ENCODE data around the gene PRPF19. TPM values are rescaled to one million over a fixed set of nuclear protein-coding genes. Genes with fewer than 3 reads are reported as not detected.

The PRPF19 gene
- total RNA-seq, 1 donor from 2014 or later, result 111 TPM

DNA sequence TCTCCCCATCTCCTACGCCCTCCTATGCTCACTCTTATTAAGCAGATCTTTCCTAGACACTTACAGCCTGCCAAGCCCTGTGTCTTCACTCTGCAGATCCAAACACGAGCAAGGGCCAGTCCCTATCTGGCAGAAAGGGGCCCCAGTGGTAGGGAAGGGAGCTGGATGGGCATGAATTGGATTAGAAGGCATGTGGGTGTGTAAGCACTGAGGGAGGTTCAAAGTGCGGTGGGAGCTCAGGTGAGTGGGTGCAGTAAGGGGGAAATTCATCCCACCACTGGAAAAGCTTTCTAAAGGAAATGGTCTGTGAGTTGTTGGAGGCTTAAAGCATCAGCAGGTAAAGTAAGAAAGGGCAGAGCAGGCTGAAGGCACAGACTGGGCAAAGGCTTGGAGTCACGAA, 23.4 kb upstream of the PRPF19 start:
- no peak overlapping the region for H3K4me3 Mint-ChIP-seq (ENCODE audit: low read depth)
- H3K9me3 Mint-ChIP-seq (ENCODE audit: low read depth), result no peaks in the 10 kb centered on the region
- H3K36me3 Mint-ChIP-seq (ENCODE audit: insufficient read depth), result peaks cover 14% of the 10 kb centered on the region
- TF ChIP-seq, protein P1, sequence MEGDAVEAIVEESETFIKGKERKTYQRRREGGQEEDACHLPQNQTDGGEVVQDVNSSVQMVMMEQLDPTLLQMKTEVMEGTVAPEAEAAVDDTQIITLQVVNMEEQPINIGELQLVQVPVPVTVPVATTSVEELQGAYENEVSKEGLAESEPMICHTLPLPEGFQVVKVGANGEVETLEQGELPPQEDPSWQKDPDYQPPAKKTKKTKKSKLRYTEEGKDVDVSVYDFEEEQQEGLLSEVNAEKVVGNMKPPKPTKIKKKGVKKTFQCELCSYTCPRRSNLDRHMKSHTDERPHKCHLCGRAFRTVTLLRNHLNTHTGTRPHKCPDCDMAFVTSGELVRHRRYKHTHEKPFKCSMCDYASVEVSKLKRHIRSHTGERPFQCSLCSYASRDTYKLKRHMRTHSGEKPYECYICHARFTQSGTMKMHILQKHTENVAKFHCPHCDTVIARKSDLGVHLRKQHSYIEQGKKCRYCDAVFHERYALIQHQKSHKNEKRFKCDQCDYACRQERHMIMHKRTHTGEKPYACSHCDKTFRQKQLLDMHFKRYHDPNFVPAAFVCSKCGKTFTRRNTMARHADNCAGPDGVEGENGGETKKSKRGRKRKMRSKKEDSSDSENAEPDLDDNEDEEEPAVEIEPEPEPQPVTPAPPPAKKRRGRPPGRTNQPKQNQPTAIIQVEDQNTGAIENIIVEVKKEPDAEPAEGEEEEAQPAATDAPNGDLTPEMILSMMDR (IDR thresholded peaks at IDR 0.05; ENCODE audit: unreplicated experiment), result no peak
- no peaks in the 10 kb centered on the region for H3K27me3 Mint-ChIP-seq
- DNase-seq (ENCODE audit: low spot score, unreplicated experiment), result no peak
- H3K27ac Mint-ChIP-seq, result no peak overlapping the region
- peaks cover 10% of the 10 kb centered on the region for H3K4me1 Mint-ChIP-seq (ENCODE audit: low read depth)

- Mint-ChIP-seq H3K4me1 (ENCODE audit: low read depth) (peaks cover 13% of the 10 kb centered on the region), H3K27me3 (no peaks in the 10 kb centered on the region), H3K9me3 (ENCODE audit: low read depth) (no peaks in the 10 kb centered on the region), H3K36me3 (ENCODE audit: insufficient read depth) (peaks cover 10% of the 10 kb centered on the region), H3K4me3 (ENCODE audit: low read depth) (no peak overlapping the region), H3K27ac (no peak overlapping the region)
- no peak for DNase-seq (ENCODE audit: low spot score, unreplicated experiment)
- TF ChIP-seq, protein P1 (IDR thresholded peaks at IDR 0.05; ENCODE audit: unreplicated experiment), result no peak
Observed at GRCh38 chr11:60928563-60929001, 22.2 kb upstream of the PRPF19 start.

DNA sequence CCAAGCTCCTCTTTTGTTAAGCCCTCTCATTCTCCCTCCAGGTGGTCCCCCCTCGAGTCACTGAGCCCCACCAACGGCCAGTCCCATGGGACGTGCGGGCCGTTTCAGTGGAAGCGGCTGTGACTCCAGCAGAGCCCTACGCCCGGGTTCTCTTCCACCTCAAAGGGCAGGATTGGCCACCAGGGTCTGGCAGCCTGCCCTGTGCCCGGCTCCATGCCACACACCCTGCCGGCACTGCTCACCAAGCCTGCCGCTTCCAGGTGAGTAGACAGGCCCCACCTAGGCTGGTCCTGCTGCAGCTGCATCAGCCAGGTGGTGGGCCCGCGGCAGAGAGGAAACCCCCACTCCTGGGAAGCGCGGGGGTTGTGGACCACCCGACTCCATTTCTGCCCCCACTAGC, 21.2 kb upstream of the PRPF19 start:
- H3K27me3 Mint-ChIP-seq, result no peaks in the 10 kb centered on the region
- no peak for DNase-seq (ENCODE audit: low spot score, unreplicated experiment)
- no peaks in the 10 kb centered on the region for H3K9me3 Mint-ChIP-seq (ENCODE audit: low read depth)
- H3K4me3 Mint-ChIP-seq (ENCODE audit: low read depth), result no peak overlapping the region
- H3K4me1 Mint-ChIP-seq (ENCODE audit: low read depth), result peaks cover 13% of the 10 kb centered on the region
- H3K36me3 Mint-ChIP-seq (ENCODE audit: insufficient read depth), result peaks cover 11% of the 10 kb centered on the region
- no peak overlapping the region for H3K27ac Mint-ChIP-seq
- TF ChIP-seq, protein P1 (IDR thresholded peaks at IDR 0.05; ENCODE audit: unreplicated experiment), result no peak

DNA sequence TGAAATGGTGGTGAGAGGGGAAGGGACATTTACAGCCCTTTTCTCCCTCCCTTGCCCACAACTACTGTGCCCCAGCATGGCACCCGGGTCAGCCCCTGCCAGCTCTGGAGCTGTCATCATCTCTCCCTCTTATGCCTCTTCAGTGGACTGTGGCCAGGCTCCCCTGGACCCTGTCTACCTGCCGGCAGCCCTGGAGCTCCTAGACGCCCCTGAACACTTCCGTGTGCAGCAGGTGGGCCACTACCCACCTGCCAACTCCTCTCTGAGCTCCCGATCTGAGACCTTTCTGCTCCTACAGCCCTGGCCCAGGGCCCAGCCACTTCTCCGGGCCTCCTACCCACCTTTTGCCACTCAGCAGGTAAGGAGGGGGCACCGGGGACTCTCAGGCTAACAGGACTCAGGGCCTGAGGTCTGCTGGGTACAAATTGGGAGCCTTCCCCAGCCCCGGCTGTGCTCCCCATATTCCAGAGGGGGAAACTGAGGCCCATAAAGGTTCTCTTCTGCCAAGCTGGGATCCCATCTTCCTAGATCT, 20.7 kb upstream of the PRPF19 start:
- DNase-seq (ENCODE audit: low spot score, unreplicated experiment), result no peak
- TF ChIP-seq, protein P1 (IDR thresholded peaks at IDR 0.05; ENCODE audit: unreplicated experiment), result no peak
- H3K27me3 Mint-ChIP-seq, result no peaks in the 10 kb centered on the region
- H3K4me1 Mint-ChIP-seq (ENCODE audit: low read depth), result peaks cover 13% of the 10 kb centered on the region
- no peak overlapping the region for H3K27ac Mint-ChIP-seq
- H3K4me3 Mint-ChIP-seq (ENCODE audit: low read depth), result no peak overlapping the region
- H3K36me3 Mint-ChIP-seq (ENCODE audit: insufficient read depth), result peaks cover 15% of the 10 kb centered on the region
- no peaks in the 10 kb centered on the region for H3K9me3 Mint-ChIP-seq (ENCODE audit: low read depth)

DNA sequence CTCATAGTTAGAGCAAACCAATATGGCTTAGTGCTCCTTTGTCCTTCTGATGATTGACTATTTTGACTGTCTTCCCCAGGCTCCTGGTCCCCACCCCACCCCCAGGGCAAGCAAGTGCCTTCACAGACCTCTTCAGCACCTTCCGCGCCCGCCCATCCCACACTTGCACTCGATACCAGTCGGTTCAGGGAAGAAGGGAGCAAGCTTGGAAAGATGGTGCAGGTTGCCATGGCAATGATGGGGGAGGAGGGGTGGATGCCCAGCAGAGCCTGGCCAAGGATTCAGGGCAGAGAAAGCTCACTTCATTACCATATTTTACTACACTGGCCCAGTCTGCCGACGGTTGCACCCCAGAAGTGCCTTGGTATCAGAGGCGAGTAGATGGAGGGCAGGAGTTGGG, 20.1 kb upstream of the PRPF19 start:
- no peak overlapping the region for H3K27ac Mint-ChIP-seq
- H3K4me3 Mint-ChIP-seq (ENCODE audit: low read depth), result no peak overlapping the region
- no peaks in the 10 kb centered on the region for H3K9me3 Mint-ChIP-seq (ENCODE audit: low read depth)
- no peak for DNase-seq (ENCODE audit: low spot score, unreplicated experiment)
- TF ChIP-seq, protein P1 (IDR thresholded peaks at IDR 0.05; ENCODE audit: unreplicated experiment), result no peak
- H3K36me3 Mint-ChIP-seq (ENCODE audit: insufficient read depth), result peaks cover 15% of the 10 kb centered on the region
- H3K4me1 Mint-ChIP-seq (ENCODE audit: low read depth), result peaks cover 13% of the 10 kb centered on the region
- H3K27me3 Mint-ChIP-seq, result no peaks in the 10 kb centered on the region

All from progenitor cell of endocrine pancreas (in vitro differentiated cells).